ENCODE measurements around the gene KCNT2. TPM values are rescaled to one million over a fixed set of nuclear protein-coding genes. Genes with fewer than 3 reads are reported as not detected.

KCNT2 gene
- total RNA-seq, 1 experiment from 2014 or later, result not detected

- H3K9me3 ChIP-seq (ENCODE audit: control insufficient read depth in 1 of 2, insufficient read depth in 1 of 2, low read depth in 1 of 2, low read length in 2 of 2), result no peaks in the 10 kb centered on the region
- no peaks in the 10 kb centered on the region for H3K79me2 ChIP-seq (ENCODE audit: insufficient read depth, low read length)
- H3K27me3 ChIP-seq (ENCODE audit: insufficient read depth, low read length), result no peaks in the 10 kb centered on the region
- no TSS peak for BruUV-seq (replicated peaks)
- no peak for TF ChIP-seq ATF3 (IDR thresholded peaks at IDR 0.05)
- TF ChIP-seq FOSL1 (IDR thresholded peaks at IDR 0.05; ENCODE audit: low read depth), result no peak
- TF ChIP-seq JUND (IDR thresholded peaks at IDR 0.05), result no peak
- TF ChIP-seq ZBTB33 (IDR thresholded peaks at IDR 0.05; ENCODE audit: extremely low read depth, insufficient replicate concordance, low read length), result no peak
- no peak for TF ChIP-seq MAX (IDR thresholded peaks at IDR 0.05)
- TF ChIP-seq TCF7L2 (IDR thresholded peaks at IDR 0.05; ENCODE audit: borderline replicate concordance, extremely low read depth, insufficient read depth, insufficient read length), result no peak
- TF ChIP-seq CTCF (IDR thresholded peaks at IDR 0.05 in 2 of 3, conservative IDR thresholded peaks at IDR 0.05 in 1 of 3; ENCODE audit: borderline replicate concordance in 1 of 3, insufficient read depth in 1 of 3, low read depth in 2 of 3, low read length in 2 of 3), result no peak
- no peak for TF ChIP-seq CBX3 (IDR thresholded peaks at IDR 0.05; ENCODE audit: low read depth)
- no peak for TF ChIP-seq EZH2 (IDR thresholded peaks at IDR 0.05)
- TF ChIP-seq ELF1 (IDR thresholded peaks at IDR 0.05; ENCODE audit: borderline replicate concordance, low read depth), result no peak
- TF ChIP-seq SIN3A (IDR thresholded peaks at IDR 0.05; ENCODE audit: low read depth), result no peak
- H3K4me2 ChIP-seq (ENCODE audit: low read length), result no peak overlapping the region
- no peaks in the 10 kb centered on the region; the same call in 1 of the 2 replicates for H3K9me2 ChIP-seq (ENCODE audit: insufficient read depth)
- no peak overlapping the region for H3K27ac ChIP-seq (ENCODE audit: low read depth, low read length)
- H3K36me3 ChIP-seq (ENCODE audit: control insufficient read depth in 1 of 2, insufficient read depth in 2 of 2, low read length in 2 of 2), result no peaks in the 10 kb centered on the region
- H3K9ac ChIP-seq (ENCODE audit: low read length), result no peak overlapping the region
- H4K20me1 ChIP-seq (ENCODE audit: insufficient read depth), result no peaks in the 10 kb centered on the region; the same call in 1 of the 2 replicates
- H3K4me3 ChIP-seq (replicated peaks in 1 of 2; ENCODE audit: low read depth in 1 of 2, low read length in 2 of 2), result no peak overlapping the region
- ATAC-seq, result no peak
- ChIA-PET POLR2A (no interaction called here), RAD21 (ENCODE audit: low non-redundant PET in 1 of 2, low total read pairs in 2 of 2, uncharacterized antibody in 2 of 2, unreplicated experiment in 2 of 2) (no interaction called here), CTCF (no interaction called here)
- no peaks in the 10 kb centered on the region for H3K4me1 ChIP-seq (ENCODE audit: control insufficient read depth in 1 of 2, insufficient read depth in 2 of 2, low read length in 2 of 2)
- no peak for DNase-seq (ENCODE audit: low read depth, low spot score)
- intact Hi-C loops (cut with micrococcal nuclease), result no loop called here
- H2AFZ ChIP-seq (ENCODE audit: low read depth, low read length, poor library complexity, severe bottlenecking), result no peak overlapping the region
Measured at GRCh38 chr1:196611873-196612272, 3.6 kb upstream of the KCNT2 start.

Data from HCT116 (cell line).